ENCODE results near the gene ACSM6.
A peak's percentile ranks its signal among the peaks of the same experiment; 100 is the strongest.

Gene ACSM6

GRCh38 chr10:95242581-95243317 lies 48.7 kb downstream of the ACSM6 start:
- TF ChIP-seq BACH2 (CRISPR knock-in tag; IDR thresholded peaks at IDR 0.05; ENCODE audit: borderline replicate concordance) (no peak), OSR1 (CRISPR knock-in tag; IDR thresholded peaks at IDR 0.05) (no peak), ESRRG (CRISPR knock-in tag; IDR thresholded peaks at IDR 0.05) (no peak), CSRNP3 (CRISPR knock-in tag; IDR thresholded peaks at IDR 0.05) (no peak), ZFP3 (CRISPR knock-in tag; IDR thresholded peaks at IDR 0.05) (no peak), CREB5 (CRISPR knock-in tag; IDR thresholded peaks at IDR 0.05; ENCODE audit: low read depth) (no peak), CSDC2 (CRISPR knock-in tag; IDR thresholded peaks at IDR 0.05) (no peak), ISL1 (CRISPR knock-in tag; IDR thresholded peaks at IDR 0.05) (no peak), ZNF8 (CRISPR knock-in tag; IDR thresholded peaks at IDR 0.05) (no peak), RARB (CRISPR knock-in tag; IDR thresholded peaks at IDR 0.05) (no peak), ZNF565 (CRISPR knock-in tag; conservative IDR thresholded peaks at IDR 0.05; ENCODE audit: low read depth) (no peak), ARNTL (CRISPR knock-in tag; IDR thresholded peaks at IDR 0.05; ENCODE audit: borderline replicate concordance, low read depth) (no peak), PPARA (CRISPR knock-in tag; IDR thresholded peaks at IDR 0.05; ENCODE audit: borderline replicate concordance) (no peak), PATZ1 (CRISPR knock-in tag; IDR thresholded peaks at IDR 0.05; ENCODE audit: borderline replicate concordance) (no peak), ZFP30 (CRISPR knock-in tag; IDR thresholded peaks at IDR 0.05) (no peak), ZNF70 (CRISPR knock-in tag; IDR thresholded peaks at IDR 0.05) (no peak), GLIS3 (CRISPR knock-in tag; IDR thresholded peaks at IDR 0.05) (no peak), TCF4 (CRISPR knock-in tag; IDR thresholded peaks at IDR 0.05; ENCODE audit: borderline replicate concordance) (no peak)
- TF ChIP-seq, protein P1, sequence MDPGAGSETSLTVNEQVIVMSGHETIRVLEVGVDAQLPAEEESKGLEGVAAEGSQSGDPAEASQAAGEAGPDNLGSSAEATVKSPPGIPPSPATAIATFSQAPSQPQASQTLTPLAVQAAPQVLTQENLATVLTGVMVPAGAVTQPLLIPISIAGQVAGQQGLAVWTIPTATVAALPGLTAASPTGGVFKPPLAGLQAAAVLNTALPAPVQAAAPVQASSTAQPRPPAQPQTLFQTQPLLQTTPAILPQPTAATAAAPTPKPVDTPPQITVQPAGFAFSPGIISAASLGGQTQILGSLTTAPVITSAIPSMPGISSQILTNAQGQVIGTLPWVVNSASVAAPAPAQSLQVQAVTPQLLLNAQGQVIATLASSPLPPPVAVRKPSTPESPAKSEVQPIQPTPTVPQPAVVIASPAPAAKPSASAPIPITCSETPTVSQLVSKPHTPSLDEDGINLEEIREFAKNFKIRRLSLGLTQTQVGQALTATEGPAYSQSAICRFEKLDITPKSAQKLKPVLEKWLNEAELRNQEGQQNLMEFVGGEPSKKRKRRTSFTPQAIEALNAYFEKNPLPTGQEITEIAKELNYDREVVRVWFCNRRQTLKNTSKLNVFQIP (CRISPR knock-in tag; IDR thresholded peaks at IDR 0.05; ENCODE audit: borderline replicate concordance, low read depth), result no peak

GRCh38 chr10:95243318-95243617 lies 49.2 kb downstream of the ACSM6 start:
- TF ChIP-seq PPARA (CRISPR knock-in tag; IDR thresholded peaks at IDR 0.05; ENCODE audit: borderline replicate concordance), result no peak
- TF ChIP-seq ISL1 (CRISPR knock-in tag; IDR thresholded peaks at IDR 0.05), result no peak
- TF ChIP-seq TOX (CRISPR knock-in tag; IDR thresholded peaks at IDR 0.05; ENCODE audit: borderline replicate concordance), result no peak
- TF ChIP-seq ARNTL (CRISPR knock-in tag; IDR thresholded peaks at IDR 0.05; ENCODE audit: borderline replicate concordance, low read depth), result no peak
- no peak for TF ChIP-seq TCF4 (CRISPR knock-in tag; IDR thresholded peaks at IDR 0.05; ENCODE audit: borderline replicate concordance)
- no peak for TF ChIP-seq PATZ1 (CRISPR knock-in tag; IDR thresholded peaks at IDR 0.05; ENCODE audit: borderline replicate concordance)
- no peak for TF ChIP-seq ZC3H10 (CRISPR knock-in tag; IDR thresholded peaks at IDR 0.05)
- TF ChIP-seq ZNF8 (CRISPR knock-in tag; IDR thresholded peaks at IDR 0.05), result no peak
- TF ChIP-seq ZNF70 (CRISPR knock-in tag; IDR thresholded peaks at IDR 0.05), result no peak
- no peak for TF ChIP-seq CSRNP3 (CRISPR knock-in tag; IDR thresholded peaks at IDR 0.05)
- no peak for TF ChIP-seq OSR1 (CRISPR knock-in tag; IDR thresholded peaks at IDR 0.05)
- TF ChIP-seq ZNF565 (CRISPR knock-in tag; conservative IDR thresholded peaks at IDR 0.05; ENCODE audit: low read depth), result no peak
- TF ChIP-seq SNAI2 (CRISPR knock-in tag; IDR thresholded peaks at IDR 0.05), result no peak
- no peak for TF ChIP-seq CSDC2 (CRISPR knock-in tag; IDR thresholded peaks at IDR 0.05)
- TF ChIP-seq GLIS3 (CRISPR knock-in tag; IDR thresholded peaks at IDR 0.05), result no peak
- no peak for TF ChIP-seq ZFP30 (CRISPR knock-in tag; IDR thresholded peaks at IDR 0.05)
- no peak for ATAC-seq

More at GRCh38 chr10:95242581-95243317, 48.7 kb downstream of the ACSM6 start:
- ATAC-seq, result peak; percentile 68
